Hepatocyte (in vitro differentiated cells): ENCODE results near the gene AKAP13. TPM values are rescaled to one million over a fixed set of nuclear protein-coding genes. Genes with fewer than 3 reads are reported as not detected.
A peak's percentile ranks its signal among the peaks of the same experiment; 100 is the strongest.

Experiments used
- DNase-seq: peaks from one replicate; pipeline ENCODE4 v3.0.0-alpha.2; 2016; ENCODE audit warnings: low spot score
- H2AFZ ChIP-seq: fragments of 200-600 bp; sonication (generic); 2 replicates; pipeline ENCODE4 v1.6.0; 2016; ENCODE audit warnings: antibody characterized with exemption, mild to moderate bottlenecking
- H3K27ac ChIP-seq: fragments of 200-600 bp; sonication (generic); 2 replicates; pipeline ENCODE4 v1.5.1; 2016; ENCODE audit warnings: mild to moderate bottlenecking
- H3K27me3 ChIP-seq: fragments of 200-600 bp; sonication (generic); 2 replicates; pipeline ENCODE4 v1.6.1; 2016
- H3K36me3 ChIP-seq: fragments of 200-600 bp; sonication (generic); replicated peaks from 2 replicates; pipeline ENCODE4 v1.5.1; 2016; ENCODE audit warnings: low read depth; ENCODE audit not compliant: insufficient read depth
- H3K4me1 ChIP-seq: fragments of 200-600 bp; sonication (generic); 2 replicates; pipeline ENCODE4 v1.5.1; 2016; ENCODE audit warnings: mild to moderate bottlenecking, moderate library complexity; ENCODE audit not compliant: insufficient read depth
- H3K4me2 ChIP-seq: fragments of 200-600 bp; sonication (generic); 2 replicates; pipeline ENCODE4 v1.6.0; 2016
- H3K4me3 ChIP-seq: fragments of 200-600 bp; sonication (generic); 2 replicates; pipeline ENCODE4 v1.5.1; 2016; ENCODE audit warnings: mild to moderate bottlenecking
- H3K79me2 ChIP-seq: fragments of 200-600 bp; sonication (generic); 2 replicates; pipeline ENCODE4 v1.6.0; 2017; ENCODE audit warnings: mild to moderate bottlenecking
- H3K9me2 ChIP-seq: fragments of 200-600 bp; sonication (generic); replicated peaks from 2 replicates; pipeline ENCODE4 v1.6.0; 2017; ENCODE audit warnings: mild to moderate bottlenecking; ENCODE audit not compliant: insufficient read depth
- H3K9me3 ChIP-seq: fragments of 200-600 bp; sonication (generic); 2 replicates; pipeline ENCODE4 v1.5.1; 2016; ENCODE audit warnings: low read depth, mild to moderate bottlenecking
- H4K20me1 ChIP-seq: fragments of 200-600 bp; sonication (generic); 2 replicates; pipeline ENCODE4 v1.6.0; 2016; ENCODE audit warnings: mild to moderate bottlenecking; ENCODE audit not compliant: insufficient read depth, poor library complexity, severe bottlenecking
- EZH2 ChIP-seq: fragments of 200-600 bp; sonication (generic); IDR thresholded peaks from 2 replicates; pipeline ENCODE4 v1.6.1; 2016; ENCODE audit warnings: antibody characterized with exemption, mild to moderate bottlenecking, borderline replicate concordance
- EZH2phosphoT487 ChIP-seq: fragments of 200-600 bp; sonication (generic); IDR thresholded peaks from one replicate; pipeline ENCODE4 v1.6.1; 2018; ENCODE audit warnings: antibody characterized with exemption, mild to moderate bottlenecking, low read depth, moderate library complexity; ENCODE audit not compliant: unreplicated experiment, severe bottlenecking
- WGBS: methylation state at CpG from one replicate; pipeline ENCODE4 v1.1.6; 2016; ENCODE audit warnings: low lambda C conversion rate; ENCODE audit errors: missing lambda C conversion rate; 5-methylcytosine and 5-hydroxymethylcytosine counted together
- polyA plus RNA-seq: library from polyadenylated mRNA; unstranded; fragments of >200 nt; fragmentation: Nextera tagmentation; extraction: Ambion mirVana; gene quantifications from 2 replicates; pipeline ENCODE4 v1.2.1, GENCODE V29; 2016
- total RNA-seq: library from RNA; depleted of rRNA; stranded (reverse); fragments of >200 nt; gene quantifications from 2 replicates; pipeline ENCODE4 v1.2.3, GENCODE V29; 2014
- TF ChIP-seq, protein P1 (sequence below): fragments of 200-600 bp; sonication (generic); IDR thresholded peaks from 2 replicates; pipeline ENCODE4 v1.5.1; 2016; ENCODE audit warnings: antibody characterized with exemption, mild to moderate bottlenecking; ENCODE audit not compliant: poor library complexity

AKAP13 gene
- total and polyA plus RNA-seq, 2 experiments from 2014 or later = 55.6 to 80.9 TPM

GRCh38 chr15:85725019-85725418 is 344.6 kb downstream of the AKAP13 start:
- H3K36me3 ChIP-seq = peaks cover 9% of the 10 kb centered on the region
- H3K27ac ChIP-seq = peak overlapping the region; percentile 74

GRCh38 chr15:85725564-85725963 is 345.2 kb downstream of the AKAP13 start:
- H3K79me2 ChIP-seq = no peaks in the 10 kb centered on the region
- no peaks in the 10 kb centered on the region for H3K27me3 ChIP-seq
- no peaks in the 10 kb centered on the region for H4K20me1 ChIP-seq
- no peaks in the 10 kb centered on the region for H3K9me3 ChIP-seq
- peak overlapping the region; percentile 74 for H3K27ac ChIP-seq
- H2AFZ ChIP-seq = no peak overlapping the region
- peaks cover 12% of the 10 kb centered on the region for H3K4me1 ChIP-seq
- TF ChIP-seq EZH2 (no peak), EZH2phosphoT487 (no peak)
- TF ChIP-seq, protein P1, sequence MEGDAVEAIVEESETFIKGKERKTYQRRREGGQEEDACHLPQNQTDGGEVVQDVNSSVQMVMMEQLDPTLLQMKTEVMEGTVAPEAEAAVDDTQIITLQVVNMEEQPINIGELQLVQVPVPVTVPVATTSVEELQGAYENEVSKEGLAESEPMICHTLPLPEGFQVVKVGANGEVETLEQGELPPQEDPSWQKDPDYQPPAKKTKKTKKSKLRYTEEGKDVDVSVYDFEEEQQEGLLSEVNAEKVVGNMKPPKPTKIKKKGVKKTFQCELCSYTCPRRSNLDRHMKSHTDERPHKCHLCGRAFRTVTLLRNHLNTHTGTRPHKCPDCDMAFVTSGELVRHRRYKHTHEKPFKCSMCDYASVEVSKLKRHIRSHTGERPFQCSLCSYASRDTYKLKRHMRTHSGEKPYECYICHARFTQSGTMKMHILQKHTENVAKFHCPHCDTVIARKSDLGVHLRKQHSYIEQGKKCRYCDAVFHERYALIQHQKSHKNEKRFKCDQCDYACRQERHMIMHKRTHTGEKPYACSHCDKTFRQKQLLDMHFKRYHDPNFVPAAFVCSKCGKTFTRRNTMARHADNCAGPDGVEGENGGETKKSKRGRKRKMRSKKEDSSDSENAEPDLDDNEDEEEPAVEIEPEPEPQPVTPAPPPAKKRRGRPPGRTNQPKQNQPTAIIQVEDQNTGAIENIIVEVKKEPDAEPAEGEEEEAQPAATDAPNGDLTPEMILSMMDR = no peak
- H3K4me2 ChIP-seq = no peak overlapping the region
- DNase-seq = no peak
- no peak overlapping the region for H3K4me3 ChIP-seq
- H3K36me3 ChIP-seq = peaks cover 9% of the 10 kb centered on the region
- H3K9me2 ChIP-seq = no peaks in the 10 kb centered on the region
- 85% methylated on average over 4 of the region's 4 CpGs for WGBS

More at GRCh38 chr15:85725019-85725418, 344.6 kb downstream of the AKAP13 start:
- Histone ChIP-seq H2AFZ (no peak overlapping the region), H4K20me1 (no peaks in the 10 kb centered on the region), H3K9me3 (no peaks in the 10 kb centered on the region), H3K27me3 (no peaks in the 10 kb centered on the region), H3K4me1 (peaks cover 12% of the 10 kb centered on the region), H3K9me2 (no peaks in the 10 kb centered on the region), H3K4me2 (no peak overlapping the region), H3K4me3 (no peak overlapping the region), H3K79me2 (no peaks in the 10 kb centered on the region)
- no peak for DNase-seq
- 76% methylated on average over 3 of the region's 3 CpGs for WGBS
- TF ChIP-seq EZH2phosphoT487 (no peak), EZH2 (no peak)
- TF ChIP-seq, protein P1 = no peak

DNA sequence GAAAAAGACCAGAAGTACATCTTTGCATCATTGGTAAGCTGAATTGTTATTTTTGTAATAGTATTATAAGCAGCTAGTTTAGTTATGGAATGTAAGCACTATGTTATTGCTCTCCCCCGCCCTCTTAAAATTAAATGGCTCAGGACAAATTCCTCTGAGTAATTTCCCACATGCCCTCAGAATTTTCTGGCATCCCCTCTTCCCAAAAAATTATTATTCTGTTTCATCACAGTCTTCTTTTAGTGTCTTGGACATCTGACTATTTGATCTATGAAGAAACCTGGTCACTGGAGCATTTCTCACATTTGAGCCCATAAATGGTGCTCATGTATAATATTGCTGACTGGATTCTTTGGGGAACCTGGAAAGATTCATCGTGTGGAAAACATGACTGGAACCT is 346.1 kb downstream of the AKAP13 start:
- peaks cover 9% of the 10 kb centered on the region for H3K36me3 ChIP-seq
- peaks cover 12% of the 10 kb centered on the region for H3K4me1 ChIP-seq
- peak overlapping the region; percentile 74 for H3K27ac ChIP-seq

More for the DNA sequence above, 346.1 kb downstream of the AKAP13 start:
- no peak for DNase-seq
- H3K9me3 ChIP-seq = no peaks in the 10 kb centered on the region
- no peaks in the 10 kb centered on the region for H3K27me3 ChIP-seq
- H4K20me1 ChIP-seq = no peaks in the 10 kb centered on the region
- H2AFZ ChIP-seq = no peak overlapping the region
- no peaks in the 10 kb centered on the region for H3K79me2 ChIP-seq
- no peak overlapping the region for H3K4me2 ChIP-seq
- 89% methylated on average over 2 of the region's 2 CpGs for WGBS
- no peak overlapping the region for H3K4me3 ChIP-seq
- H3K9me2 ChIP-seq = no peaks in the 10 kb centered on the region
- TF ChIP-seq EZH2 (no peak), EZH2phosphoT487 (no peak)
- TF ChIP-seq, protein P1 = no peak
